ENCODE results near the gene STXBP2.
"Not testable (repeated sequence)": the region's sequence is repeated elsewhere in the genome, so short reads cannot be mapped to it uniquely, and the experiment has no call there.

STXBP2 gene

DNA sequence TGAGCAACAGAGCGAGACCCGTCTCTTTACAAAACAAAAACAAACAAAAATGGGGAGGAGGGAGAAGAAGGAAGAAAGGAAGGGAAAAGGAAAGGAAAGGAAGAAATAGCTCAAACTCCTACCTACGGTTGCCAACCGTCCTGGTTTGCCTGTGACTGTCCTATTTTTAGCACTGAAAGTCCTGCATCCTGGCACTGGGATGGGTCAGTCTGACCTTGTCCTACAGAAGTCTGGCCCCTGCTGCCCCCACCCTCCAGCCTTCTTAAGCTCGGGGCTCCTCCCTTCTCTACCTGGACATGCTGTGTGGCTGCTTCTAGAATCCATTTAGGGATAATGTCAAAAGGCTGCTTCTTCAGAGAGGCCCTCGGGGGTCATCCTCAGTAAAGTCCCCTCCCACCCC, 1.2 kb upstream of the STXBP2 start:
- no peak for DNase-seq

DNA sequence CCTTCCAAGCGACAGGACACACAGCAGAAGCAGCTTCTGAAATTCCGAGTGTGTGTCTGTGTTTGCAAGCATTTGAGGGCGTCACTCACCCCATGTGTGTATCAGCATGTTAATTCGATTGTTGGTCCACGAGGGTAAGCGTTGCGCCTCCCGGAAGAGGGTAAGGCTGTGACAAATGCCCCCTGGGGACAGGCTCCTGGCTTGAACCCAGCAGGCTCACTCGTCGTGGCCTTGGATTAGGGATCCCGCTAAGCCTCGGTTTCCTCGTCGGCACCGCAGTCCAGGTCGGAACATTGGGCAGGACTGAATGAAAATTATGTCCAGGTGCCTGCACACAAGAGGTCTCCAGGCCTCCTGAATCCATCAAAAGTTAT, 606 bp upstream of the STXBP2 start:
- no peak for DNase-seq

DNA sequence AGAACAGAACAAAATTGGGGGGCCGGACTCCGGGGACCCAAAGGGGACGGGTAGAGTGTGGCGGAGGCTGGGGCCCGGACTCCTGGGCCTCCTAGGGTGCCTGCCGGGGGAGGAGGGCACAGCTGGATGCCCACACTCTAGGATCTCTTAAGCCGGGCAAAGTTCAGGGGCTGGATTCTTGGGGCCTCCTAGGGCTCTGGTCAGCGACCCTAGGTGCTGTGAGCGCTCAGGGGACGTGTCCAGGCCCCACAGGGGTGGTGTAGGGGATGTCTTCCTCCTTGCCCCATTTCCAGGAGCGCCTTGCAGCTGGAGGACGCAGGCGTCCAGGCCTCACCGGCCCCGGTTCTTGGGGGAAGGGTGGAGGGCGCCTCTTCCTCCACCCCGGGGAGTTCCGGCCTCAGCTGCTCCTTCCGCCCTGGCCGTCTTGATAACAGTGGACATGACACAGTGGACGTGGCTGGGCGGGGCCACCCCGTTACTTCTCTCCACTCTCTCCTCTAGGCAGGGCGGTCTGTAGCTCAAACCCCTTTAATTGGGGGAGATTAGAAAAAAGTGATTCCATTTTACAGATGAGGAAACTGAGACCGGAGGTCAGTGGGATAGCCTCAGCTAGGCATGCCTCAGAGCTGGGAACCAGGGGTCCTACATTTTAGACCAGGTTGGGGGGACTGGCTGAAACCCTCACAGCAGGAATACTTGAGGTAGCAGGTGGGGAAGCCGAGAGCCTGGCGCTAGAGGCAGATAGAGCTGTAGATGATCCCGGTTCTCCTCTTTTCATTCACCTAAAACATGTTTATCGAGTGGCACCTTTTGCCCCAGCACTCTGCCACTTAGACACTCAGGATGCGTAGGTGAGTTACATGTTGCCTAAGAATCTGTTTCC, 705 bp downstream of the STXBP2 start:
- no peak for DNase-seq

DNA sequence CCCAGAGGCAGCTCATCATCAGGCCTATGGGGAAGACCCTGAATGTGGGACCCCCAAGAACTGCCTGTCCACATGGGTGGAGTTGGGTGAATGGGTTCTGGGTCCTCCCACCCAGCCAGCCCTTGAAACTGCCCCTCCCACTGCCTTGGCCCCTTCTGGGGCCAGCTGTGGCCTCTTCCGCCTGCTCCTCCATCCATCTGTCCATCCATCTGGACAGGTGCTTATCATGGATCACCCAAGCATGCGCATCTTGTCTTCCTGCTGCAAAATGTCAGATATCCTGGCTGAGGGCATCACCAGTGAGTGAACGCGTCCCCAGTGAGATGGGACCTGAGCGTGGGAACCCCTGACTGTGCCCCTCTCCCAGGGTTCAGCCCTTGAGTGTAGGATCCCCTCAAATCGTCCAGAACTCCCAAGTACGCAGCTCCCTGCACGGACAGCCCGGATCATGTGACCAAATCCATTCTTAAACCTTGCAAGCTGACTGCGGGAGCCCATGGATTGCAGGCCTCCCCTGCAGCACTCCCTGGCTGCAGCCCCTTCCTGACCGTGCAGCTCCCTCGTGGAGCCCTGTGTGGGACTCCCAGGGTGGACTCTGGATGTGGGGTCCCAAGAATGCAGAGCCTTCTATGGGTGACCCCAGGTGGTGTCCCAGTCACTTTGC, 2.0 kb downstream of the STXBP2 start:
- no peak for DNase-seq

DNA sequence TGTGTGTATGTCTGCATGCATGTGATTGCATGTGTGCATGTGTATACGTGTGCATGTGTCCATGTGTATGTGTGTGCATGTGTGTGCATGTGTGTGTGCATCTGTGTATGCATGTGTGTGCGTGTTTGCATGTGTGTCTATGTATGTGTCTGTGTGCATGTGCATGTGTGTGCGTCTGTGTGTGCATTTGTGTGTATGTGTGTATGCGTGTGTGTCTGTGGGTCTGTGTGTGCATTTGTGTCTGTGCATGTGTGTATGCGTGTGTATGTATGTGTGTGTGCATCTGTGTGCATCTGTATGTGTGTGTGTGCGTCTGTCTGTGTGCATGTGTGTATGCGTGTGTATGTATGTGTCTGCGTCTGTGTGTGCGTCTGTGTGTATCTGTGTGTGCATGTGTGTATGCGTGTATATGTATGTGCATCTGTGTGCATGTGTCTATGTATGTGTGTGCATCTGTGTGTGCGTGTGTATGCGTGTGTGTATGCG, 3.0 kb downstream of the STXBP2 start:
- DNase-seq: no peak

DNA sequence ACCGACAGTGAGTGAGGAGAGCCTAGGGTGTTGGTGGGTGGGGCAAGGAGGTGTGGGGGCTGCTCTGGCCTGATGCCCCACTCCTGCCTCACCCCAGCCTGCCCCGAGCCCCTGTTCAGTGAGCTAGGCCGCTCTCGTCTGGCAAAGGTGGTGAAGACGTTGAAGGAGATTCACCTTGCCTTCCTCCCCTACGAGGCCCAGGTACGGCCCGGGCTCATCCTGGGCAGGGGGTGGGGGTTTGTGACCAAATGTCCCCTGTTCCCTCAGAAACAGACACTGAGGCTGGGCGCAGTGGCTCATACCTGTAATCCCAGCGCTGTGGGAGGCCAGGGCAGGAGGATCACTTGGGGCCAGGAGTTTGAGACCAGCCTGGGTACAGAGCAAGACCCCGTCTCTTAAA, 3.9 kb downstream of the STXBP2 start:
- no peak for DNase-seq

DNA sequence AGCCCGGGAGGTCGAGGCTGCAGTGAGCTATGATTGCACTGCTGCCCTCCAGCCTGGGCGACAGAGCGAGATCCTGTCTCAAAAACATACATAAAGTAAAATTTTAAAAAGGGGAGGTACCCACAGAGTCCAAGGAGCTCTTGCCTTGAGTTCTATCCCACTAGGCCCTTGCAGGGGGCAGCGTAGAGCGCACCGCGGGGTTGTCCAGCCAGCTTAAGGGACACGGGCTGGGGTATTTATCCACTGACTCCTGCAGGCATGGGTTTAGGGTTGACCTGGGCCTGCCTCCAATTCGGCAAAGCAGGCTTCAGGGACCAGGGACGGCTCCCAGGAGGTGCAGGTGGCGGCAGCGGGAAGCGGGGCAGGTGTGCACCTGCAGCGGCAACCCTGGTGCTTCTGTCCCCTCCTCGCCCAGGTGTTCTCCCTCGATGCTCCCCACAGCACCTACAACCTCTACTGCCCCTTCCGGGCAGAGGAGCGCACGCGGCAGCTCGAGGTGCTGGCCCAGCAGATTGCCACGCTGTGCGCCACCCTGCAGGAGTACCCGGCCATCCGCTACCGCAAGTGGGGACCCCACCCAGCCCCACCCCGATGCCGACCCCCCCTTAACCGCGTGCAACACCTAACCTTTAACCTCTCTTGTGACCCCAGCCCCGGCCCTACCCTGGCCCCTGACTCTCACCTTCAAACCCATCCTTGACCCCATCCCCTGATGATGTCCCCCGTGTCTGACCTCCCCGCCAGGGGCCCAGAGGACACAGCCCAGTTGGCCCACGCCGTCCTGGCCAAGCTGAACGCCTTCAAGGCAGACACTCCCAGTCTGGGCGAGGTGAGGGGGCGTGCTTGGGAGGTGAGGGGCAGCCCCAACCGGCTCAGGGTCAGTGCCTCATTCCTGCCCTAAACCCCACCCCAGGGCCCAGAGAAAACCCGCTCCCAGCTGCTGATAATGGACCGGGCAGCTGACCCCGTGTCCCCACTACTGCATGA, 4.7 kb downstream of the STXBP2 start:
- no peak for DNase-seq

DNA sequence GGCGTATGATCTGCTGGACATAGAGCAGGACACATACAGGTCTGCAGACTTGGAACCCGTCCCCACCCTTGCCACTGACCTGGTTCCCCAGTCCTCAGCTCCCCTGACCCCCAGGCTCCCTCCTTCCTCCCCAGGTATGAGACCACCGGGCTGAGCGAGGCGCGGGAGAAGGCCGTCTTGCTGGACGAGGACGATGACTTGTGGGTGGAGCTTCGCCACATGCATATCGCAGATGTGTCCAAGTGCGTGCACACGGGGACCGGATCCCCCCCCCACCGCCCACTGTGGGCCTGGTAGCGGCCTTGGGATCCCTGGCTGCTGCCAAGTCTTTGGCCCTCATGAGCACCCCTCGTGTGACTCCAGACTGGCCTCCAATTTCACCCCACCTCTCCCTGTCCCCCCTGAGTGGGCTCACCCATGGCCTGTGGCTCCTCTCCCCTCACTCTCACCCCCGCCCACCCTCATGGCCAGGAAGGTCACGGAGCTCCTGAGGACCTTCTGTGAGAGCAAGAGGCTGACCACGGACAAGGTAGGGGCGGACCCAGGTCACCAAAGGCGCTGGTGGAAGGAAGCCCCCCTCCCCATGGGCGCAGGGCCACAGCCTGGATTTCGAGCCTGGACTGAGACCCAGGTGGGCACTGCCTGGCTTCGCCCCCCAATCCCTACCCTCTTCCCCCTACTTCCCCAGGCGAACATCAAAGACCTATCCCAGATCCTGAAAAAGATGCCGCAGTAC, 5.6 kb downstream of the STXBP2 start:
- DNase-seq: no peak

DNA sequence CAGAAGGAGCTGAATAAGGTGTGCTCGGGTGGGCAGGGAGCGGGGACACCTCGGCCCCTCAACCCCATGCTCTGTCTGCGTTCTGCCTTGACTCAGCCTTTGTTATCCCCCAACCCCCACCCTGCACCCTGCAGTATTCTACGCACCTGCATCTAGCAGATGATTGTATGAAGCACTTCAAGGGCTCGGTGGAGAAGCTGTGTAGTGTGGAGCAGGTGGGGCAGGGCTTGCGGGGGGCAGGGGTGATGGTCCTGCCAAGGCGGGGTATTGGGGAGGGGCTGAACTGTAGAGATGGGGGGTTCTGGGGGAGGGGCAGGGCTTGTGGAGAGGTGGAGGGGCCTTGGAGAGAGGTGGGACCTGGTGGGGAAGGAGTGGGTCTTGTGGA, 6.1 kb downstream of the STXBP2 start:
- no peak for DNase-seq

DNA sequence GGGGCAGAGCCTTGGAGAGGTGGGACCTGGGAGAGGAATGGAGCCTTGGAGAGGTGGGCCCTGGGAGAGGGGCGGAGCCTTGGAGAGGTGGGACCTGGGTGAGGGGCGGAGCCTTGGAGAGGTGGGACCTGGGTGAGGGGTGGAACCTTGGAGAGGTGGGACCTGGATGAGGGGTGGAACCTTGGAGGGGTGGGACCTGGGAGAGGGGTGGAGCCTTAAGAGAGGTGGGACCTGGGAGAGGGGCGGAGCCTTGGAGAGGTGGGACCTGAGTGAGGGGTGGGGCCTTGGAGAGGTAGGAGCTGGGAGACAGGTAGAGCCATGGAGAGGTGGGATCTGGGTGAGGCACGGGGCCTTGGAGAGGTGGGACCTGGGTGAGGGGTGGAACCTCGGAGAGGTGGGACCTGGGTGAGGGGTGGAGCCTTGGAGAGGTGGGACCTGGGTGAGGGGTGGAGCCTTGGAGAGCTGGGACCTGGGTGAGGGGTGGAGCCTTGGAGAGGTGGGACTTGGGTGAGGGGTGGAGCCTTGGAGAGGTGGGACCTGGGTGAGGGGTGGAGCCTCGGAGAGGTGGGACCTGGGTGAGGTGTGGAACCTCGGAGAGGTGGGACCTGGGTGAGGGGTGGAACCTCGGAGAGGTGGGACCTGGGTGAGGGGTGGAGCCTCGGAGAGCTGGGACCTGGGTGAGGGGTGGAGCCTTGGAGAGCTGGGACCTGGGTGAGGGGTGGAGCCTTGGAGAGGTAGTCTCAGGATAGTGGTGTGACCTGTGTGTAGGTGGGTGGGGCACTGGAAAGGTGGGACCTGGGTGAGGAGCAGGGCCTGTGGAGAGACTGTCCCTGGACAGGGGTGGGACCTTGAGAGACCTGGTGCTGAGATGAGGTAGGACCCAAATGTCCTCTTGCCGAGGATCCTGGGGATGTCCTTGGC, 7.0 kb downstream of the STXBP2 start:
- not testable (repeated sequence) for DNase-seq

DNA sequence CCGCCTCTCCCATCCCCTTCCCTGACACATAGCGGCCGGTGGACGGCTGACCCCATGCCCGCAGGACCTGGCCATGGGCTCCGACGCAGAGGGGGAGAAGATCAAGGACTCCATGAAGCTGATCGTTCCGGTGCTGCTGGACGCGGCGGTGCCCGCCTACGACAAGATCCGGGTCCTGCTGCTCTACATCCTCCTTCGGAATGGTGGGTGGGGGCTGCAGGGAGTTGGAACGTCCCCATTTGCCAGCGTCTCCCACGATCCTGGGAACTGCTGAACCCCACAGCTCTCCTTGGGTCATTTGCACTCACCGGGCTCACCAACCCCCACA, 7.6 kb downstream of the STXBP2 start:
- DNase-seq: no peak

DNA sequence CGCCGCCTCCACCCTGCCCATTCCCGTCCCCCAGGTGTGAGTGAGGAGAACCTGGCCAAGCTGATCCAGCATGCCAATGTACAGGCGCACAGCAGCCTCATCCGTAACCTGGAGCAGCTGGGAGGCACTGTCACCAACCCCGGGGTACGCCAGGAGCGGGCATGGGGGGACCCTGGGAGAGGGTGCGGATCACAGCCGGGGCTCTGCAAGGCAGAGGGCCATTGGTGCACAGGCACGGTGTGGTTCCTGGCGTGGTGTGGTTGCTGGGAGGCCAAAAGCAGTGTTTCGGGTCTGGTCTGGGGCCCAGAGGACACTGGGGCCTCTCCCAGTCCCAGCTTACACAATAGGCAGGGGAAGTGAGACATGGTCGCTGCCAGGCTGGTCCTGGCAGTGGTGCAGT, 8.3 kb downstream of the STXBP2 start:
- DNase-seq: no peak

DNA sequence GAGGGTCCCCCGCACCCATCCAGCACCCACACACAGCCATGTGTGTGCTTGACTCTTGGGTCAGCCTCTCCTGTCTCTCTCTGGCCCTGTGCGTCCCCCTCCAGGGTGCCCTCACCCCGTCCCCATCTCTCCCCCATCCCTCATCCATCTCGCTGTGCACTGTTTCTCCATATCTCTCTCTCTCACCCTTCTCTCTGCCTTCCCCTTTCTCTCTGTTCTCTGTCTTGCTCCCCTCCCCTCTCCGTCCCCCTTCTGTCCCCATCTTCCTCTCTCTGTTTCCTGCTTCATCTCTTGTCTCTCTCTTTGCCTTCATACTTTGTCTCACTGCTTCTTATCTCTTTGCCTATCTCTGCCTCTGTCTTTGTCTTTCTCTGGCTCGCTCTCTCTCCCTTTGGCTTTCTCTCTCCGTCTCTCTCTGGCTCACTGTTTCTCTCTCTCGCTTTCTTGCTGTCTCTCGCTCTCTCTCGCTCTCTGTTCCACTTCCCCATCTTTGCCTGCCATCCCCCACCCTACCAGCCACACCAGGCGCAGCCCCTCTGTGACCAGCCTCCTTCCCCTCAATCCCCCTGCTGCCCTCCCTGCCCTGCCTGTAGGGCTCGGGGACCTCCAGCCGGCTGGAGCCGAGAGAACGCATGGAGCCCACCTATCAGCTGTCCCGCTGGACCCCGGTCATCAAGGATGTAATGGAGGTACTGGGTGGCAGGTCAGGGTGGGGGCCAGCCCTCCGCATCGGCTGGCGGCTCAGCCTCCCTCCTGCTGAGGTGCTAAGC, 8.9 kb downstream of the STXBP2 start:
- DNase-seq: no peak

DNA sequence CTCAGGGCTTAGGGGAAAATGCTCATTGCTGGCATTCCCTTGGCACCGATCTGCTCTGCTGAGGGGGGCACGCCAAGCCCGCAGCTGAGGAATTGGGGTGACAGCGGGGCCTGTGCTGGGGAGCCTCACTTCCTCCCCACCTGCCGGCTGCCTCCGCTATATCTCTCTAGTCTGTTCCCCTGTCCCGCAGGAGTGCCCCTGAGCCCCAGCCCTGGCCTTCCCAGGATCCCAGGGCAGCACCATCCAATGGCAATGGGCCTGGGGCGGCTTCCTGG, 9.5 kb downstream of the STXBP2 start:
- no peak for DNase-seq

DNA sequence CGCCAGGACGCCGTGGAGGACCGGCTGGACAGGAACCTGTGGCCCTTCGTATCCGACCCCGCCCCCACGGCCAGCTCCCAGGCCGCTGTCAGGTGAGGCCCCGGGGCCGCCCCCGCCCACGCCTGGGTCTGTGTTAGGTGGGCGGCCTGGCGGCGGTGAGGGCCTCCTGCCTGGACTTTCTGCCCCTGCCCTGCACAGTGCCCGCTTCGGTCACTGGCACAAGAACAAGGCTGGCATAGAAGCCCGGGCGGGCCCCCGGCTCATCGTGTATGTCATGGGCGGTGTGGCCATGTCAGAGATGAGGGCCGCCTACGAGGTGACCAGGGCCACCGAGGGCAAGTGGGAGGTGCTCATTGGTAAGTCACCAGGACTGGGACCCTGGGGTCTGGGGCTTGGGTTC, 10.2 kb downstream of the STXBP2 start:
- DNase-seq: no peak

DNA sequence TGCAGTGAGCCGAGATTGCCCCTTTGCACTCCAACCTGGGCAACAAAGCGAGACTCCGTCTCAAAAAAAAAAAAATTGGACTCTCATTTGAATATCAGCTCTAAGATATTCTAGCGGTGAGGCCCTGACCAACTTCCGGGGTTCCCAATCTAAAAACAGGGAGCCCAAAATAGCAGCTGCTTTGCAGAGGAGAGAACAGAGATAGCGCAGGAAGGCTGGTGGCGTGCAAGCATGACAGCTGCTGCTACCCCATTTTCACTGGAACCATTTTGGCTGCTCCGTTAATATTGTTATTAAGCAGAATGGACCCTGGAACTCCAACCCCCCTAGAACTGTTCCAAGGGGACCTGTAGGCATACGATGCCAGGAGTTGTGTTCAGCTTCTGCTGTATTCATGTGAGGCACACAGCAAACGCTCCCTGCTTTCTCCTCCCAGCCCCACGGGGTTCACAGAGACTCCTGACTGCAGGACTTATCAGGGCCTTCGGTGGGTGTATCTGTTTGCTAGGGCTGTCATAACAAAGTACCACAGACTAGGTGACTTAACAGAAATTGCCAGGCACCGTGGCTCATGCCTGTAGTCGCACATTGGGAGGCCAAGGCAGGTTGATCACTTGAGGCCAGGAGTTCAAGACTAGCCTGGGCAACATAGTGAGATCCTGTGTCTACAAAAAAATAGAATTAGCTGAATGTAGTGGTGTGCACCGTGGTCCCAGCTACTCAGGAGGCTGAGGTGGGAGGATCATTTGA, 11.5 kb downstream of the STXBP2 start:
- DNase-seq: no peak

DNA sequence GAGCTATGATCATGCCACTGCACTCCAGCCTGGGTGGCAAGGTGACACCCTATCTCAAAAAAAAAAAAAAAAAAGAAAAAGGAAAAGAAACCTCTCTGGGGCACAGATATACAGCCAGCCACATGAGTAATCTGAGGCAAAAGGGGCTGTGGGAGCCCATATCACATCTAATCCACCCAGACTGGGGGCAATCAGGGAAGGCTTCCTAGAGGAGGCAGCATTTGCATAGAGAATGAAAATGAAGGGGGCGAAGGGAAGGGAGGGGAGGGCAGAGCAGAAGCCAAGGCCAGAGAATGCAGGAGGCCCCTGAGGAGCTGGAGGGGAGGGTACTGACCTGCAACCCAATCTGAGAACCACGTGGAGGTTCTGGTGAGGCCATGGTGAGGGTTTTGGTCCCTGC, 13.2 kb downstream of the STXBP2 start:
- no peak for DNase-seq

DNA sequence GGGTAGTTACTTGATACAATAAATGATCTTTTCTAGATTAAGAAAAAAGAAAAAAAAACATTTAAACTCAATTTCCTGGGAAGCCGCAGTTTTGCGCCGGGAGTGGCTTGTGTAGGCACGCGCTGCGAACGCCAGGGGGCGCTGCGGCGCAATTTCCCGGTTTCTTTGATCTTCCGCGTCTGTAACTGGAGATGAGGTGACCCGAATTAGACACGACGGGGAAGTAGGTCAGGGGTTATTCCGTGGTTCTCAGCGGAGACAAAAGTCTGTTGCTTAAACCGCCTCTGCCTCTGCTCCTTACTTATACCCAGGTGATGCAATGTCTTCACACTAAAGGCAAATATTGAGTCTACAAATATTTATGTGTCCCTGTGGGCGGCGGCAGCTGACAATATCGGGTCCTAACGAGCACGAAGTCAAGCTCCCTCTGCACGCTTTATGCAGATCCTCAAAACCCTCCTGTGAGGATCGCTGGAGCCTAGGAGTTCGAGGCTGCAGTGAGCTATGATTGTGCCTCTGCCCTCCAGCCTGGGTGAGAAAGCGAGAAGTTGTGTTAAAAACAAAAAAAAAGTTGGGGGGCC, 15.2 kb downstream of the STXBP2 start:
- peak; percentile 87 for DNase-seq

DNA sequence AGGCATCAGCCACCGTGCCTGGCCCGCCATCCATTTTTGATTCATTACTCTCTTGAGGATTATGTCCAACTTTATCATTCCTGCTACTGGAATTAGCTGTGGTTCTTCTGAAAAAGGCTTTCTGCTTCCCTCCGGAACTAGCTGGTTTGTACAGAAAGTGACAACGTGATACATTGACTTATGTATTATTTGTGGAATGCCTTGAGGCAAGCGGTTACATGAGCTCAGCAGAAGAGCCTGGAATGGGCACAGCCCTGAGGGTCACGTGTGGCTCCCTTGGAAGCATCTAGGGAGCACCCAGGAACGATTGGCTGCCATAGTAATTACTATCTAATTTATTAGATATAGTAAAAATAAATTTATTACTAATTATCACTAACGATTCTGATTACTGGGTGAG, 17.5 kb downstream of the STXBP2 start:
- no peak for DNase-seq

DNA sequence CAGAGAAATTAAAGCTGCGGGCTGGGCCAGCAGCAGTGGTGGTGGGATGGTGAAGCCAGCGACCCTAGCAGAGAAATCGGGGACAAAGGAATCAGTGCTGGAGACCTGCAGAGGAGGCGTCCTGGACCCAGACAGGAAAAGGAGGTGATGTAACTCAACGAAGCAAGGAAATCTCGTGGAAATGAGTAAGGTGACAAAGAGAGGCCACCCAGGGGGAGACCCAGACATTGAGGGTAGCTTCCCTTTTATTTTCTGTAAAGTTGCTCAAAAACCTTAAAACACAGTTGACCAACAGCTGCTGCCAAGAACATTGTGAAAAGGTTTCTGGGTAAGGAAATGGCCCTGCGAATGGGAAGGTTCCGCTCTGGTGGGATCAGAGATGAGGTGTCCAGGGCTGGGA, 18.7 kb downstream of the STXBP2 start:
- DNase-seq: no peak

Measured in stimulated activated CD4-positive, alpha-beta T cell treated with anti-CD3 and anti-CD28 coated beads, Interleukin-4, amount 100 ng/mL, for 24 hours (primary cell).